NT2/D1 (cell line): Measurements from ENCODE around the gene ZNF597.

ENCODE experiments used
- SUZ12 ChIP-seq: IDR thresholded peaks from 2 replicates; pipeline ENCODE4 v1.6.1; 2011; ENCODE audit not compliant: insufficient read length, insufficient read depth; ENCODE audit errors: extremely low read depth
- YY1 ChIP-seq: IDR thresholded peaks from 2 replicates; pipeline ENCODE4 v1.6.1; 2011; ENCODE audit not compliant: insufficient read length, insufficient read depth

DNA sequence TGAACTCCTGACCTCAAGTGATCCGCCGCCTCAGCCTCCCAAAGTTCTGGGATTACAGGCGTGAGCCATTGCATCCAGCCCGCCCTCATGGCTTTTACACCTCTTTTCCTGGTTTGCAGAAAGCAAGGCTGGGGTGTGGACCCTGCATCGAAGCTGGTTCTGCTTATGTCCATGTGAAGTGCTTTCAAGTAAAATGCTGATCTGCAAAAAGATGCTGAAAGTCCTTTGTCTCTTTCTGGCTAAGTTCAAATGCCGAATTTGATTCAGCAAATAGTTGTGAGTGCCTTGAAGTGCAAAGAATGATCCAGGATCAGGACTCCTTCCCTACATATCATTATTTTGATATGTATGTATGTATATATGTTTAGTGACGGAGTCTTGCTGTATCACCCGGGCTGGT lies 17.3 kb upstream of the ZNF597 start:
- TF ChIP-seq SUZ12 = no peak
- TF ChIP-seq YY1 = no peak
